HEK293T (cell line): ENCODE results near the gene CLMP.

ENCODE experiments used
- CTCF ChIA-PET: fragments of 350-600 bp; formaldehyde crosslinking; extraction: SDS; loops from one replicate; lab custom pipeline; 2021; ENCODE audit warnings: antibody characterized with exemption, inconsistent platforms; lab: Yijun Ruan, JAX
- POLR2A ChIA-PET: fragments of 350-600 bp; formaldehyde crosslinking; extraction: SDS; loops from one replicate; lab custom pipeline; 2020; ENCODE audit warnings: antibody characterized with exemption, inconsistent platforms; lab: Yijun Ruan, JAX
- DNase-seq: peaks from one replicate; pipeline ENCODE4 v3.0.0; 2012; ENCODE audit warnings: mixed read lengths; ENCODE audit errors: extremely low spot score
- ARNT ChIP-seq: fragments of 450-650 bp; IDR thresholded peaks from 2 replicates; pipeline ENCODE4 v1.6.1; 2017; ENCODE audit warnings: mild to moderate bottlenecking
- BHLHE40 ChIP-seq: fragments of 450-650 bp; IDR thresholded peaks from 2 replicates; pipeline ENCODE4 v1.6.1; 2016; ENCODE audit warnings: mild to moderate bottlenecking, moderate library complexity, borderline replicate concordance
- CTBP1 ChIP-seq: fragments of 450-650 bp; IDR thresholded peaks from 2 replicates; pipeline ENCODE4 v1.6.1; 2016; ENCODE audit warnings: borderline replicate concordance
- ELF4 ChIP-seq: fragments of 450-650 bp; IDR thresholded peaks from 2 replicates; pipeline ENCODE4 v1.6.1; 2017; ENCODE audit warnings: antibody characterized with exemption
- FOXA1 ChIP-seq: fragments of 450-650 bp; IDR thresholded peaks from 2 replicates; pipeline ENCODE4 v1.6.1; 2016; ENCODE audit warnings: mild to moderate bottlenecking
- FOXK2 ChIP-seq: fragments of 450-650 bp; IDR thresholded peaks from 2 replicates; pipeline ENCODE4 v1.6.1; 2016; ENCODE audit warnings: mild to moderate bottlenecking
- FOXM1 ChIP-seq: fragments of 450-650 bp; IDR thresholded peaks from 2 replicates; pipeline ENCODE4 v1.6.1; 2017; ENCODE audit warnings: mild to moderate bottlenecking, borderline replicate concordance
- HDGF ChIP-seq: fragments of 450-650 bp; IDR thresholded peaks from 2 replicates; pipeline ENCODE4 v1.6.1; 2017; ENCODE audit warnings: antibody characterized with exemption, borderline replicate concordance
- L3MBTL2 ChIP-seq: fragments of 450-650 bp; conservative IDR thresholded peaks from 2 replicates; pipeline ENCODE4 v1.6.1; 2016; ENCODE audit warnings: mild to moderate bottlenecking
- LEF1 ChIP-seq: fragments of 450-650 bp; IDR thresholded peaks from 2 replicates; pipeline ENCODE4 v1.6.1; 2017; ENCODE audit warnings: mild to moderate bottlenecking, borderline replicate concordance
- NFRKB ChIP-seq: fragments of 450-650 bp; IDR thresholded peaks from 2 replicates; pipeline ENCODE4 v1.6.1; 2016; ENCODE audit warnings: mild to moderate bottlenecking, moderate library complexity
- PKNOX1 ChIP-seq: fragments of 450-650 bp; IDR thresholded peaks from 2 replicates; pipeline ENCODE4 v1.6.1; 2016
- SP1 ChIP-seq: fragments of 450-650 bp; IDR thresholded peaks from 2 replicates; pipeline ENCODE4 v1.6.1; 2017
- SUZ12 ChIP-seq: fragments of 450-650 bp; IDR thresholded peaks from 2 replicates; pipeline ENCODE4 v1.6.1; 2016; ENCODE audit warnings: mild to moderate bottlenecking
- TARDBP ChIP-seq: fragments of 450-650 bp; IDR thresholded peaks from 2 replicates; pipeline ENCODE4 v1.6.1; 2016
- ZNF384 ChIP-seq: fragments of 450-650 bp; IDR thresholded peaks from 2 replicates; pipeline ENCODE4 v1.6.1; 2016

Gene CLMP

GRCh38 chr11:123047266-123047946 lies 147.6 kb downstream of the CLMP start:
- POLR2A ChIA-PET: interaction anchor here (1.3 to 3.6 kb wide), 3 partner anchors 9 to 15 kb away, joined by 4 to 20 read pairs (median 6); partner anchors contain the start of gene HSPA8
- CTCF ChIA-PET: interaction anchor here (1.0 to 1.9 kb wide), 6 partner anchors 10 to 252 kb away, joined by 3 to 7 read pairs (median 4); no protein-coding TSS in a partner anchor

GRCh38 chr11:123046473-123047259 lies 148.4 kb downstream of the CLMP start:
- DNase-seq: no peak
- TF ChIP-seq ELF4 (no peak), L3MBTL2 (no peak), LEF1 (no peak), ARNT (no peak), TARDBP (no peak), FOXM1 (no peak), BHLHE40 (no peak)
- CTCF ChIA-PET: interaction anchor here (0.8 to 1.9 kb wide), 5 partner anchors 9 to 183 kb away, joined by 3 to 10 read pairs (median 5); no protein-coding TSS in a partner anchor
- POLR2A ChIA-PET: interaction anchor here (1.3 to 3.6 kb wide), 3 partner anchors 10 to 15 kb away, joined by 4 to 20 read pairs (median 6); partner anchors contain the start of gene HSPA8

More at GRCh38 chr11:123047266-123047946, 147.6 kb downstream of the CLMP start:
- no peak for TF ChIP-seq BHLHE40
- no peak for DNase-seq

GRCh38 chr11:123045101-123045500 lies 149.9 kb downstream of the CLMP start:
- ChIA-PET POLR2A (interaction anchor here (1.1 kb wide), 1 partner anchor 17 kb away, joined by 3 read pairs; the partner anchor contains the start of gene HSPA8), CTCF (interaction anchor here (1.1 kb wide), 1 partner anchor 9 kb away, joined by 3 read pairs; no protein-coding TSS in a partner anchor)
- no peak for TF ChIP-seq ARNT
- TF ChIP-seq ELF4: no peak
- no peak for TF ChIP-seq ZNF384
- no peak for TF ChIP-seq TARDBP
- TF ChIP-seq SUZ12: no peak
- no peak for TF ChIP-seq NFRKB
- TF ChIP-seq LEF1: no peak
- no peak for TF ChIP-seq PKNOX1
- no peak for TF ChIP-seq BHLHE40
- no peak for TF ChIP-seq CTBP1
- TF ChIP-seq HDGF: no peak
- TF ChIP-seq FOXM1: no peak
- TF ChIP-seq FOXA1: no peak
- no peak for TF ChIP-seq L3MBTL2
- DNase-seq: no peak

GRCh38 chr11:123041185-123041584 lies 153.9 kb downstream of the CLMP start:
- no peak for DNase-seq
- ChIA-PET CTCF (no interaction called here), POLR2A (no interaction called here)
- TF ChIP-seq SP1 (no peak), CTBP1 (no peak), ELF4 (no peak)

- TF ChIP-seq PKNOX1: no peak
- DNase-seq: no peak
- ChIA-PET CTCF (no interaction called here), POLR2A (no interaction called here)
Measured at GRCh38 chr11:123040111-123040432, 155.0 kb downstream of the CLMP start.

- POLR2A ChIA-PET: no interaction called here
- DNase-seq: no peak
- CTCF ChIA-PET: interaction anchor here (0.6 to 2.4 kb wide), 2 partner anchors 13 to 18 kb away, joined by 3 to 7 read pairs; no protein-coding TSS in a partner anchor
- TF ChIP-seq HDGF (no peak), L3MBTL2 (no peak), SP1 (no peak), TARDBP (no peak), ARNT (no peak), FOXK2 (no peak), BHLHE40 (no peak), NFRKB (no peak), CTBP1 (no peak), FOXA1 (no peak), PKNOX1 (no peak), SUZ12 (no peak)
Measured at GRCh38 chr11:123035831-123036230, 159.2 kb downstream of the CLMP start.
